ENCODE results near the gene TPX2. TPM values are rescaled to one million over a fixed set of nuclear protein-coding genes. Genes with fewer than 3 reads are reported as not detected.

The TPX2 gene
- polyA plus RNA-seq, 1 donor from 2014 or later = 2.1 TPM

GRCh38 chr20:31758991-31759390 is 19.9 kb downstream of the TPX2 start:
- no peak overlapping the region for H3K4me2 ChIP-seq (ENCODE audit: low read length)
- H3K9me3 ChIP-seq (ENCODE audit: low read length) = no peaks in the 10 kb centered on the region
- no peaks in the 10 kb centered on the region for H3K36me3 ChIP-seq (ENCODE audit: insufficient read depth, low read length)
- peaks cover 13% of the 10 kb centered on the region for H3K79me2 ChIP-seq (replicated peaks; ENCODE audit: insufficient read depth, low read length)
- H2AFZ ChIP-seq (ENCODE audit: low read depth, low read length) = no peak overlapping the region
- no peaks in the 10 kb centered on the region for H4K20me1 ChIP-seq (ENCODE audit: insufficient read depth)
- no peak overlapping the region for H3K4me3 ChIP-seq (ENCODE audit: low read length)
- no peak overlapping the region for H3K27ac ChIP-seq (ENCODE audit: low read length)
- no peak overlapping the region for H3K9ac ChIP-seq (ENCODE audit: low read length)
- TF ChIP-seq EP300 (conservative IDR thresholded peaks at IDR 0.05; ENCODE audit: poor library complexity, severe bottlenecking) = no peak
- TF ChIP-seq RAD21 (conservative IDR thresholded peaks at IDR 0.05) = no peak
- TF ChIP-seq SMC3 (conservative IDR thresholded peaks at IDR 0.05; ENCODE audit: poor library complexity) = no peak
- no peak for TF ChIP-seq CTCF (IDR thresholded peaks at IDR 0.05; ENCODE audit: poor library complexity, severe bottlenecking)
- TF ChIP-seq TAF1 (IDR thresholded peaks at IDR 0.05; ENCODE audit: low read depth) = no peak
- H3F3A ChIP-seq (ENCODE audit: insufficient read depth, low read length, poor library complexity, severe bottlenecking) = no peaks in the 10 kb centered on the region
- no peaks in the 10 kb centered on the region for H3K27me3 ChIP-seq (ENCODE audit: insufficient read depth, low read depth, low read length)
- no peaks in the 10 kb centered on the region for H3K9me2 ChIP-seq (ENCODE audit: insufficient read depth, low read length)

- H3F3A ChIP-seq (ENCODE audit: insufficient read depth, low read length, poor library complexity, severe bottlenecking) = no peaks in the 10 kb centered on the region
- no peak overlapping the region for H3K27ac ChIP-seq (ENCODE audit: low read length)
- no peak overlapping the region for H3K4me2 ChIP-seq (ENCODE audit: low read length)
- H3K9me2 ChIP-seq (ENCODE audit: insufficient read depth, low read length) = no peaks in the 10 kb centered on the region
- H3K9me3 ChIP-seq (ENCODE audit: low read length) = no peaks in the 10 kb centered on the region
- H3K27me3 ChIP-seq (ENCODE audit: insufficient read depth, low read depth, low read length) = no peaks in the 10 kb centered on the region
- H3K4me3 ChIP-seq (ENCODE audit: low read length) = no peak overlapping the region
- no peak overlapping the region for H3K9ac ChIP-seq (ENCODE audit: low read length)
- no peaks in the 10 kb centered on the region for H3K36me3 ChIP-seq (ENCODE audit: insufficient read depth, low read length)
- H4K20me1 ChIP-seq (ENCODE audit: insufficient read depth) = no peaks in the 10 kb centered on the region
- no peak overlapping the region for H2AFZ ChIP-seq (ENCODE audit: low read depth, low read length)
- H3K79me2 ChIP-seq (replicated peaks; ENCODE audit: insufficient read depth, low read length) = peaks cover 8% of the 10 kb centered on the region
- TF ChIP-seq SMC3 (conservative IDR thresholded peaks at IDR 0.05; ENCODE audit: poor library complexity) = no peak
- TF ChIP-seq MXI1 (conservative IDR thresholded peaks at IDR 0.05; ENCODE audit: poor library complexity, severe bottlenecking) = no peak
- TF ChIP-seq REST (IDR thresholded peaks at IDR 0.05; ENCODE audit: borderline replicate concordance) = no peak
- TF ChIP-seq POLR2AphosphoS5 (IDR thresholded peaks at IDR 0.05) = no peak
- TF ChIP-seq CTCF (IDR thresholded peaks at IDR 0.05; ENCODE audit: poor library complexity, severe bottlenecking) = no peak
- TF ChIP-seq RAD21 (conservative IDR thresholded peaks at IDR 0.05) = no peak
- no peak for TF ChIP-seq EP300 (conservative IDR thresholded peaks at IDR 0.05; ENCODE audit: poor library complexity, severe bottlenecking)
- no peak for TF ChIP-seq TAF1 (IDR thresholded peaks at IDR 0.05; ENCODE audit: low read depth)
- TF ChIP-seq EZH2 (IDR thresholded peaks at IDR 0.05; ENCODE audit: borderline replicate concordance, insufficient read depth, low read length, poor library complexity, severe bottlenecking) = no peak
Measured at GRCh38 chr20:31759836-31760518, 20.9 kb downstream of the TPX2 start.
